ENCODE data around the gene PRM1. TPM values are rescaled to one million over a fixed set of nuclear protein-coding genes. Genes with fewer than 3 reads are reported as not detected.

Gene PRM1
- total RNA-seq, 4 donors from 2014 or later: not detected

DNA sequence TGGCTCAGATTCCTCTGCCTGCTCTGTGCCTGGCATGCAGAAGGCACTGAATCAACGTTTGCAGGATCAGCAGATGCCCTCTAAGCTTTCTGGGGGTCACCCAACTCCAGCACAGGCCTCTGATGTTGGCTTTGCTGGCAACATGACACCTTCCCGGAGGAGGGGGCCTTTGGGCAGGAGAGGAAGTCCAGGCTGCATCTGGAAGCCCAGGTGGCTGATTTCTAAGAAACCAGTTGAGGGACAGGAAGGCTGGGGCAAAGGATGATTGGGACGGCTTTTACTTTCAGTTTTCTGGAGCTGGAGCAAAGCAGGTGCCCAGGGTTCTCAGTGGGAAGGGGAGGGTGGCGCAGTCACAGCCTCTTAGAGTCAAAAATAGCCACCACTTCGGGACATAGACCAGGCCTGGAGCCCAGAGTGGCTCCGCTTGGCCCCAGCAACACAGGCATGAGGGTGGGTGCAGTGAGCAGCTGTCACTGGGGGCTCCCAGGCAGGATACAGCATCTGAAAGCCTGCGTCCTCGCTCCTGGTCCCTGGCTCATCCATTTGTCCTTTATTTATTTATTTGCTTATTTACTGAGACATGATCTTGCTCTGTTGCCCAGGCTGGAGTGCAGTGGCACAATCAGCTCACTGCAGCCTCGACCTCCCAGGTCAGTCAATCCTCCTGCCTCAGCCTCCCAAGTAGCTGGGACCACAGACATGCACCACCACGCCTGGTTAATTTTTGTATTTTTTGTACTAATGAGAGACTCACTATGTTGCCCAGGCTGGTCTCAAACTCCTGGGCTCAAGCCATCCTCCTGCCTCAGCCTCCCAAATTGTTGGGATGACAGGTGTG is 40.3 kb downstream of the PRM1 start:
- 83% methylated on average over 9 of the region's 10 CpGs for WGBS
- no peaks in the 10 kb centered on the region for H3K27me3 ChIP-seq
- no peak overlapping the region for H3K4me3 ChIP-seq
- no peaks in the 10 kb centered on the region for H3K36me3 ChIP-seq
- H3K27ac ChIP-seq: no peak overlapping the region
- TF ChIP-seq POLR2AphosphoS5 (IDR thresholded peaks at IDR 0.05): no peak
- TF ChIP-seq EP300 (IDR thresholded peaks at IDR 0.05): no peak
- TF ChIP-seq, protein P1, sequence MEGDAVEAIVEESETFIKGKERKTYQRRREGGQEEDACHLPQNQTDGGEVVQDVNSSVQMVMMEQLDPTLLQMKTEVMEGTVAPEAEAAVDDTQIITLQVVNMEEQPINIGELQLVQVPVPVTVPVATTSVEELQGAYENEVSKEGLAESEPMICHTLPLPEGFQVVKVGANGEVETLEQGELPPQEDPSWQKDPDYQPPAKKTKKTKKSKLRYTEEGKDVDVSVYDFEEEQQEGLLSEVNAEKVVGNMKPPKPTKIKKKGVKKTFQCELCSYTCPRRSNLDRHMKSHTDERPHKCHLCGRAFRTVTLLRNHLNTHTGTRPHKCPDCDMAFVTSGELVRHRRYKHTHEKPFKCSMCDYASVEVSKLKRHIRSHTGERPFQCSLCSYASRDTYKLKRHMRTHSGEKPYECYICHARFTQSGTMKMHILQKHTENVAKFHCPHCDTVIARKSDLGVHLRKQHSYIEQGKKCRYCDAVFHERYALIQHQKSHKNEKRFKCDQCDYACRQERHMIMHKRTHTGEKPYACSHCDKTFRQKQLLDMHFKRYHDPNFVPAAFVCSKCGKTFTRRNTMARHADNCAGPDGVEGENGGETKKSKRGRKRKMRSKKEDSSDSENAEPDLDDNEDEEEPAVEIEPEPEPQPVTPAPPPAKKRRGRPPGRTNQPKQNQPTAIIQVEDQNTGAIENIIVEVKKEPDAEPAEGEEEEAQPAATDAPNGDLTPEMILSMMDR (IDR thresholded peaks at IDR 0.05): no peak
- no peak for DNase-seq (ENCODE audit: low spot score in 2 of 2)
- H3K4me1 ChIP-seq: no peaks in the 10 kb centered on the region
- no peaks in the 10 kb centered on the region for H3K9me3 ChIP-seq

DNA sequence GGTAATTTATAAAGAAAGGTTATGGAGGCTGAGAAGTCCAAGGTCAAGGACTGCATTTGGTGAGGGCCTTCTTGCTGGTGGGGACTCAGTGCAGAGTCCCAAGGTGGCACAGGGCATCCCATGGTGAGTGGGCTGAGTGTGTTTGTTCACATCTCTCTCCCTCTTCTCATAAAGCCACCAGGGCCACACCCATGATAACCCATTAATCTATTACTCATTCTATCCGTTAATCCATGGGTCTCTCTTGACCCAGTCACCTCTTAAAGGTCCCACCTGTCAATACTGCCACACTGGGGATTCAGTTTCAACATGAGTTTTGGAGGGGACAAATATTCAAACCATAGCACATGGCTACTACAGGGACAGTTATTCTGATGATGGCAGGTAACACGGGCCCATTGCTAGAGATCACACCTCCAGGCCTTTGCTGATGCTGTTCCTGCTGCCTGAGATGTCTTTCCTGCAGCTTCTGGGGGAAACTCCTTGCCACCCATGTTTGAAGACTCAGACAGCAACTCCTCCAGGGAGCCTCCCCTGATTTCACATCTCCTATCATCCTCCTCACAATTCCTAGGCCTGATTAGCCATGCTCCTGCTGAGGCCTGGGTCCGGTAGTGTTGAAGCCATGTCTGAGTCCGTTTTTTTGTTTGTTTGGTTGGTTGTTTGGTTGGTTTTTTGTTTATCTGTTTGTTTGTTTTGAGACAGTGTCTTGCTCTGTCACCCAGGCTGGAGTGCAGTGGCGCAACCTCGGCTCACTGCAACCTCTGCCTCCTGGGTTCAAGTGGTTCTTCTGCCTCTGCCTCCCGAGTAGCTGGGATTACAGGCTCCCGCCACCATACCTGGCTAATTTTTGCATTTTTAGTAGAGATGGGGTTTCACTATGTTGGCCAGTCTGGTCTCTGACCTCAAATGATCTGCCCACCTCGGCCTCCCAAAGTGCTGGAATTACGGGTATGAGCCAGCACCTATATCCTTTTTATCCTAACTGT is 41.2 kb downstream of the PRM1 start:
- Histone ChIP-seq H3K36me3 (no peaks in the 10 kb centered on the region), H3K4me1 (no peaks in the 10 kb centered on the region), H3K27me3 (no peaks in the 10 kb centered on the region), H3K9me3 (no peaks in the 10 kb centered on the region), H3K27ac (no peak overlapping the region), H3K4me3 (no peak overlapping the region)
- no peak for DNase-seq (ENCODE audit: low spot score in 2 of 2)
- 80% methylated on average over 10 of the region's 10 CpGs for WGBS
- TF ChIP-seq POLR2A (IDR thresholded peaks at IDR 0.05) (no peak), EP300 (IDR thresholded peaks at IDR 0.05) (no peak), POLR2AphosphoS5 (IDR thresholded peaks at IDR 0.05) (no peak)

DNA sequence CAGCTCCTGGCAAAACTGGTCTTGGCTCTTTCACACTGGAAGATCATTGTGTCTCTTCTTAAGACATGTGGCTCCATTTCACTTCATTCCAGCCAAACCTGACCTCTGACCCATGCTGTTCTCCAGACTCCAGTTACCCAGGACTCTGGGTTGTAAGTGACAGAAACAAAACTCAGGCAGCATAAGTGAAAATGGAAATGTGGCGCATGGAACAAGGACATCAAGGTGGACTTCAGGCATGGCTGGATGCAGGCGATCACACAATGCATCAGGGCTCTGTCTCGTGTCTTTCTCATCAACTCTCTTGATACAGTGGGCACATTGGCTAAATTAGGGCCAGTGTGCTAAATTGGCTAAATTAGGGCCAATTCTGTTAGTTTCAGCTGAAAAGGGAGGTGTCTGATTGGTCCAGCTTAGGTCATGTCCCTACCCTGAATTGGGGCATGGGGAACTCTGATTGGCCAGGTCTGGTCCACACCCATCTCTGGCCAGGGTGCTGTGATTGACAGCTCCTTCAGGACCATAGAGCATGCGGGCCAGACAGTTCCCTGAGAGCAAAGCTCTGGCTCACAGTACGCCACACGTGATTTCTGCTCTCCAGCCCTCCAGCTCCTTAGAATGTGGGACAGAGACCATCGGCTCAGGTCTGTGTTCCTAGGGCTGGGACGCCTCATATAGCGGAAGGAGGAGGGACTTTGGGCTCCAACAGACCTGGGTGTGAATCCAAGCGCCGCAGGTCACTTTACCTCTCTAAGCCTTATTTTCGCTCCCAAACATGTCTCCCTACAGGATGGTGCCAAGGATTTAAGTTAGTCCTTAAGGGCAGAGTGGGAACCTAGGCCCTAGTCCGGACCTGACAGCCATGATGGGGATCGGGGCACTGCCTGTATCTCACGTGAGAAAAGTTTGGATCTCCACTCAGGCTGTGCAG is 42.6 kb downstream of the PRM1 start:
- H3K4me3 ChIP-seq: no peak overlapping the region
- no peaks in the 10 kb centered on the region for H3K36me3 ChIP-seq

DNA sequence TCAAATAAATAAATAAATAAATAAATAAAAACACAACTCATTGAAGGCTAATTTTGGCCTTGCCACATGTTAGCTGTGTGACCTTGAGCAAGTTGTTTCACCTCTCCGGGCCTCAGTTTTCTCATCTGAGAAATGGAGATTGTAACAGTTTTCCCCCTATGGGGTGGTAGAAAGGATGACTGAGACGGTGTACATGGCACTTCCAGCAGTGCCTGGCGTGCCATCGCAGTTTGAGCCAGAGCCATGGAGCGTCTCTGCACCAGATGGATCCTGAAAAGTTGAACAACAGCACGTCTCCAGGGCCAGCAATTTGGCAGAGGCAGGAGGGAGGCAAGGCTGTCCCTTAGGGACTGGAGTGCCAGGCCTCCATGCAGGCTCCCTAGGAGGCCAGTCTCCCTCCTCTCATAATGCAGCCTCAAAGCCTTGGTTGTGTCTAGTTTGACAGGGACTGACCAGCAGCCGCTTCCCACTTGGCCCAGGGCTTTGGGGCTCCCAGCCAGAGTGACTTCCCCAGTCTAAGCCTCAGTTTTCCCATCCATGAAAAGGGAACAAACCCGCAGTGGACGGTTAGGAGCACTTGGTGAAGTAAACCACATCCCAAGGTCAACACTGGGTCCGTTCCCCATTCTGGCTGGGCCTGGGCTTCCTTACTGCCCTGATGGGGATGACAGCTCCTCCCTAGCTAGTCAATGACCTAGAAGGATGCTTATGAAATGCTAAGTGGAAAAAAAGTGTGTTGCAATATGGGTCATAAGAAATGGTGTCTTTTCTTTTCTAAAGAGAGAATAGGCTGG is 44.5 kb downstream of the PRM1 start:
- no peak overlapping the region for H3K27ac ChIP-seq
- WGBS: 67% methylated on average over 7 of the region's 10 CpGs
- H3K9me3 ChIP-seq: no peaks in the 10 kb centered on the region

More for the DNA sequence above, 42.6 kb downstream of the PRM1 start:
- Histone ChIP-seq H3K9me3 (no peaks in the 10 kb centered on the region), H3K4me1 (no peaks in the 10 kb centered on the region), H3K27ac (no peak overlapping the region), H3K27me3 (no peaks in the 10 kb centered on the region)
- DNase-seq (ENCODE audit: low spot score in 2 of 2): no peak
- WGBS: 97% methylated on average over 15 of the region's 15 CpGs
- TF ChIP-seq, protein P1 (IDR thresholded peaks at IDR 0.05): no peak
- TF ChIP-seq POLR2A (IDR thresholded peaks at IDR 0.05) (no peak), EP300 (IDR thresholded peaks at IDR 0.05) (no peak), POLR2AphosphoS5 (IDR thresholded peaks at IDR 0.05) (no peak)

More for the DNA sequence above, 44.5 kb downstream of the PRM1 start:
- no peaks in the 10 kb centered on the region for H3K36me3 ChIP-seq
- H3K4me3 ChIP-seq: no peak overlapping the region
- H3K27me3 ChIP-seq: no peaks in the 10 kb centered on the region
- H3K4me1 ChIP-seq: no peaks in the 10 kb centered on the region
- TF ChIP-seq, protein P1 (IDR thresholded peaks at IDR 0.05): no peak
- TF ChIP-seq POLR2AphosphoS5 (IDR thresholded peaks at IDR 0.05) (no peak), EP300 (IDR thresholded peaks at IDR 0.05) (no peak), POLR2A (IDR thresholded peaks at IDR 0.05) (no peak)
- no peak for DNase-seq (ENCODE audit: low spot score in 2 of 2)

Data from suprapubic skin (tissue), 4 donors.